Right atrium auricular region (tissue), 2 donors: Measurements from ENCODE around the gene CD93. TPM values are rescaled to one million over a fixed set of nuclear protein-coding genes. Genes with fewer than 3 reads are reported as not detected.
A peak's percentile ranks its signal among the peaks of the same experiment; 100 is the strongest.

Source experiments
- DNase-seq: peaks from one replicate; pipeline ENCODE4 v3.0.0-alpha.2; 2019; ENCODE audit warnings: low spot score
- H3K27ac ChIP-seq, 2 donors: fragments of 200-600 bp; sonication (generic); 1 replicate in 1 of 2; 2 replicates in 1 of 2; pipeline ENCODE4 v1.5.1; 2016 to 2019
- H3K27me3 ChIP-seq, 2 donors: fragments of 200-600 bp; sonication (generic); one replicate each; pipeline versions ENCODE4 v1.5.1 to v1.6.0; 2017 to 2019
- H3K36me3 ChIP-seq: fragments of 200-600 bp; sonication (generic); one replicate; pipeline ENCODE4 v1.5.1; 2016
- H3K4me1 ChIP-seq, 2 donors: fragments of 200-600 bp; sonication (generic); one replicate each; pipeline versions ENCODE4 v1.5.1 to v1.6.0; 2017 to 2019
- H3K4me3 ChIP-seq, 2 donors: fragments of 200-600 bp; sonication (generic); 1 replicate in 1 of 2; 2 replicates in 1 of 2; pipeline ENCODE4 v1.5.1; 2017 to 2019; ENCODE audit warnings: mild to moderate bottlenecking in 1 of 2, moderate library complexity in 1 of 2
- H3K9me3 ChIP-seq, 2 donors: fragments of 200-600 bp; sonication (generic); one replicate each; pipeline ENCODE4 v1.5.1; 2019
- total RNA-seq, 2 donors: library from RNA; depleted of rRNA; stranded (reverse); fragments of >200 nt; gene quantifications; one replicate each; pipeline ENCODE4 v1.1.0, GENCODE V29; 2016
- TF ChIP-seq, protein P1 (sequence below), 2 donors: fragments of 200-600 bp; sonication (generic); IDR thresholded peaks; one replicate each; pipeline ENCODE4 v1.5.1; 2019; ENCODE audit warnings: antibody characterized with exemption in 2 of 2

Gene CD93
- total RNA-seq, 2 donors from 2014 or later = 35.7 to 51.6 TPM

DNA sequence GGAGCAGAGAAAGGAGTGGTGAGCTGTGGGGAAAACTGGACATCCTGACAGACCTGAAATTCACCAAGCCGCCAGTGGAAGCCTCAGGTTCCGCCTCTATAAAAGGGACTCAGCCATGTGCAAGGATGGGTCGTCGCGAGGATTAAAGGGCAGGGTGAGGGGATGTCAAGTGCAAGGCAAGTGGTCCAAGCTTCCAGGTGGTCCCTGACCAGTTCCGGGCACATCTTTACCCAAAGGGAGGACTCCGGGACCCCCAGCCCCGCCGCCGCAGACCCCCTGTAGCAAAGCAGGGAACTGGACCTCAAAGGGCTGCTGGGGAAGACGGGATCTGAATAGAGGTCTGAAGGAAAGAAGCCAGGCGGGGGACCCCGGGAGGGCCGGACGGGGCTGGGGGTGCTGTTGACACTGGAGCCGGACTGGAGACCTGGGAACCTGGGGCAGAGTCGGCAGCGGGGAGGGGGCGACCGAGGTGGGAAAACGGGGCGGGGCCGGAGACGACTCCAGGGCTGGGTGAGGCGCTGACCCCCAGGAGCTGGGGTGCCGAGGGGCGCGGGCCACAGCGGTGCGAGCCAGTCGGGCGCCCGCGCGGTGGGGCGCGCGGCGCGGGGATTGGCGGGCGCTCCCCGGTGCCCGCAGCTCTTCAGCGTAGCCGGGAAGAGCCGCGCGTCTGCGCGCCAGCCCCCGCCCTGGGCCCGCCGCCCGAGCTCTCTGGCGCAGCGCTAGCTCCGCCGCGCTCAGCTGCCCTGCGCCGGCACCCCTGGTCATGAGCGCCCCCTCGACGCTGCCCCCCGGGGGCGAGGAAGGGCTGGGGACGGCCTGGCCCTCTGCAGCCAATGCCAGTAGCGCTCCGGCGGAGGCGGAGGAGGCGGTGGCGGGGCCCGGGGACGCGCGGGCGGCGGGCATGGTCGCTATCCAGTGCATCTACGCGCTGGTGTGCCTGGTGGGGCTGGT is 51.1 kb downstream of the CD93 start, which contains the start of gene SSTR4:
Gene SSTR4 (plus strand): TSS at position 592 of the 951 bp plus-strand sequence. CDS start 172 bp downstream, at position 764.
- H3K27me3 ChIP-seq = peaks cover 5 to 13% of the 10 kb centered on the region in 2 donors
- no peaks in the 10 kb centered on the region for H3K36me3 ChIP-seq
- DNase-seq = no peak
- no peak within 1 kb of the TSS for H3K27ac ChIP-seq
- peaks cover 0 to 19% of the 10 kb centered on the region in 2 donors for H3K4me1 ChIP-seq
- TF ChIP-seq, protein P1, sequence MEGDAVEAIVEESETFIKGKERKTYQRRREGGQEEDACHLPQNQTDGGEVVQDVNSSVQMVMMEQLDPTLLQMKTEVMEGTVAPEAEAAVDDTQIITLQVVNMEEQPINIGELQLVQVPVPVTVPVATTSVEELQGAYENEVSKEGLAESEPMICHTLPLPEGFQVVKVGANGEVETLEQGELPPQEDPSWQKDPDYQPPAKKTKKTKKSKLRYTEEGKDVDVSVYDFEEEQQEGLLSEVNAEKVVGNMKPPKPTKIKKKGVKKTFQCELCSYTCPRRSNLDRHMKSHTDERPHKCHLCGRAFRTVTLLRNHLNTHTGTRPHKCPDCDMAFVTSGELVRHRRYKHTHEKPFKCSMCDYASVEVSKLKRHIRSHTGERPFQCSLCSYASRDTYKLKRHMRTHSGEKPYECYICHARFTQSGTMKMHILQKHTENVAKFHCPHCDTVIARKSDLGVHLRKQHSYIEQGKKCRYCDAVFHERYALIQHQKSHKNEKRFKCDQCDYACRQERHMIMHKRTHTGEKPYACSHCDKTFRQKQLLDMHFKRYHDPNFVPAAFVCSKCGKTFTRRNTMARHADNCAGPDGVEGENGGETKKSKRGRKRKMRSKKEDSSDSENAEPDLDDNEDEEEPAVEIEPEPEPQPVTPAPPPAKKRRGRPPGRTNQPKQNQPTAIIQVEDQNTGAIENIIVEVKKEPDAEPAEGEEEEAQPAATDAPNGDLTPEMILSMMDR (IDR thresholded peaks at IDR 0.05) = no peak
- peak within 1 kb of the TSS in 1 of 2 donors; percentile 27 for H3K4me3 ChIP-seq
- no peaks in the 10 kb centered on the region for H3K9me3 ChIP-seq

DNA sequence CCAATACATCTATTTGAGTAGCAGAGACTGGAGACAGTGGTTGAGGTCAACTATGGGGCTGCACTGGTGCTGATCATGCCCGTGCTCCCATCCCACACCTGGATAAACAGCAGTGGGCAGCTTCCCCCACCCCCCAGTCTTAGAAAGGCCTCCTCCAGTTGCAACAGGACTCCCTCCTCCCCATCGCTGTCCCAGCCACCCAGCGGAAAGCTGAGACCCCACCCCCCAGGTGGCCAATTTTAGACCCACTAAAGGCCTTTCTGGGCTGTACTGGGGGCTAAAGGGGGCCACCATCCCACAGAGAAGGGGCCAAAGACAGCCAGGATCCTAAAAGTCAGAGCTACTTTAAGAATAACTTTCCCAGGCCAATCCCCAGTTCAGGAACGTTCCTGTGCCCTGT is 52.2 kb downstream of the CD93 start:
- peaks cover 5 to 14% of the 10 kb centered on the region in 2 donors for H3K27me3 ChIP-seq
- peaks cover 0 to 19% of the 10 kb centered on the region in 2 donors for H3K4me1 ChIP-seq
- H3K9me3 ChIP-seq = no peaks in the 10 kb centered on the region
- no peaks in the 10 kb centered on the region for H3K36me3 ChIP-seq
- TF ChIP-seq, protein P1 (IDR thresholded peaks at IDR 0.05) = no peak
- no peak overlapping the region for H3K4me3 ChIP-seq
- no peak for DNase-seq
- no peak overlapping the region for H3K27ac ChIP-seq

DNA sequence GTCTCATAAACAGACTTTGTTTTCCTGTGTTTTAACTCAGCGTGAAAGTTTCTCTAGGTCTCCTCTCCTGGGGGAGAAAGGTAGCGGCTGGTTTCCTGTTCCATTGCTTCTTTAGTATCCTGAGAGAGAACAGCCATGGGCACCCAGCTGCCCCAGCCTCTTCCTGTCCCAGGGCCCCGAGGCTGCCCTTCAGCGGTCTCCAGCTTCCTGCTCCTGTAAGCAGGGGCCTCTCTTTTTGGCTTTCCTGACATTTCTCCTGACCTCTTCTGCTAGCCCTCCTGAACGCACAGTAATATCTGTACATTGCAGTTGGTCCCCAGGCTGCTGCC is 53.4 kb downstream of the CD93 start:
- H3K27me3 ChIP-seq = peaks cover 5 to 14% of the 10 kb centered on the region in 2 donors
- no peak for DNase-seq

DNA sequence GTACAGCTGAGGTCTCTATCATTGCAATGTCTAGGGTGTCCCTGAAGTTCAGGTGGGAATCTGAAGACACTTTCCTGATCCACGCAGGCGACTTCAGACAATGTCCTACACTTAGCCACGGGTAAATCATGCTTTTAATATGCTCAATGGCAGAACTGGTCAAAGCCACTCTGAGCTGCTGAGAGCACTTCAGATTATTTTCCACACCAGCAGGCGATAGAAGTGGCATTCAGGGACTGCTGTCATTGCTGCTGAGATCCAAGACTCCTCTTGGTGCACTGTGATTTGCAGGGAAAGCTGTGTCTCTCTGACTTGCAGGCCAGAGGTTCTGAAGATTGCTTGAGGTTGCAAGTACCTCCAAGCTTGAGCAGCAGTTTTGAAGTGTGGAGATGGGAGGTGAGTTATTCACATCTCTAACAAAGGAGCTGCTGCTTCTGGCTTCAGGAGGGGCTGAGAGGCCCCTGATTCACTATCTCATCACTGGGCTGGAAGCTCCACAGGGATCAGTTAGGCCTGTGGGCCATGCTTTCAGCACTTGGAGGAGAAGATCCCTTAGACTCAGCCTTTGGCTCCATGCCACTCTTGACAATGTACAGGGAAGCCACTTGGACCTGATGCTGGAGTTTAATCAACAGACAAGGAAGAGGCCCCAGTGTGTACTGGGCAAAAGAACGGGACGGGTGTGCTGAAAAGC is 53.9 kb downstream of the CD93 start:
- H3K9me3 ChIP-seq = no peaks in the 10 kb centered on the region
- TF ChIP-seq, protein P1 (IDR thresholded peaks at IDR 0.05) = no peak
- no peak overlapping the region for H3K27ac ChIP-seq
- H3K4me3 ChIP-seq = no peak overlapping the region
- DNase-seq = no peak
- H3K4me1 ChIP-seq = peaks cover 0 to 19% of the 10 kb centered on the region in 2 donors
- peaks cover 5 to 14% of the 10 kb centered on the region in 2 donors for H3K27me3 ChIP-seq
- no peaks in the 10 kb centered on the region for H3K36me3 ChIP-seq

More for the DNA sequence above, 53.4 kb downstream of the CD93 start:
- TF ChIP-seq, protein P1 (IDR thresholded peaks at IDR 0.05) = no peak
- no peak overlapping the region for H3K27ac ChIP-seq
- H3K9me3 ChIP-seq = no peaks in the 10 kb centered on the region
- peaks cover 0 to 19% of the 10 kb centered on the region in 2 donors for H3K4me1 ChIP-seq
- no peaks in the 10 kb centered on the region for H3K36me3 ChIP-seq
- no peak overlapping the region for H3K4me3 ChIP-seq

DNA sequence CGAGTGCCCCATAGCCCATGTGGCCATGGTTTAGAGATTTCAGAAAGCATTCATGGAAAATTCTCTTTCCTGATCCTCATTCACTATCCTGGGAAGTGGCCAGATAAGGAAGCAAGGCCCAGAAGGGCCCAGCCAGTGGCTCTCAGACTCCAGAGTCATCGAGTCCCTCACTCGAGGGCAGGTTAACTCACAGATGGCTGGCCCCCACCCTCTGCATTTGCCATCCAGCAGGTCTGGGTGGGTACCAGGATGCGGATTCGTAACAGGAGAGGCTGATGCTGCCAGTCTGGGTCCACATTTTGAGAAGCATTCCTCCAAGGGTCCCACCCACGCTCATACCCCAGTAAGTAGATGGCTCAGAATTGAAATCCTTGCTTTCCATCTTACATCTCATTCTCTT is 54.8 kb downstream of the CD93 start:
- peaks cover 0 to 19% of the 10 kb centered on the region in 2 donors for H3K4me1 ChIP-seq
- TF ChIP-seq, protein P1 (IDR thresholded peaks at IDR 0.05) = no peak
- H3K27ac ChIP-seq = no peak overlapping the region
- H3K36me3 ChIP-seq = no peaks in the 10 kb centered on the region
- no peaks in the 10 kb centered on the region for H3K9me3 ChIP-seq
- no peak overlapping the region for H3K4me3 ChIP-seq
- peaks cover 5 to 11% of the 10 kb centered on the region in 2 donors for H3K27me3 ChIP-seq
- DNase-seq = no peak

Other genes starting within 250 kb of the CD93 start
- gene SSTR4, start 51.0 kb downstream of the CD93 start, total RNA-seq = not detected
- 10 to 100 TPM; 37.0 to 96.7 TPM for gene THBD, start 36.7 kb downstream of the CD93 start, total RNA-seq